CD14-positive monocyte (primary cell): ENCODE measurements around the gene DHX58. TPM values are rescaled to one million over a fixed set of nuclear protein-coding genes. Genes with fewer than 3 reads are reported as not detected.

Experiments
- DNase-seq, 3 donors: peaks; one replicate each; pipeline ENCODE4 v3.0.0-alpha.2; 2011 to 2022
- H2AFZ ChIP-seq: 2 replicates; pipeline ENCODE4 v1.6.0; 2012; ENCODE audit warnings: mild to moderate bottlenecking, low read depth, low read length, inconsistent platforms; ENCODE audit not compliant: insufficient read depth, poor library complexity, severe bottlenecking
- H3K27ac ChIP-seq, 2 donors: 1 replicate in 1 of 2; 2 replicates in 1 of 2; pipeline ENCODE4 v1.5.1; 2012 to 2013; ENCODE audit warnings: low read length in 2 of 2, control low read depth in 1 of 2, inconsistent platforms in 1 of 2, low read depth in 1 of 2, mild to moderate bottlenecking in 1 of 2
- H3K27me3 ChIP-seq, 2 donors: one replicate each; pipeline versions ENCODE4 v1.6.0 to v1.6.1; 2011 to 2013; ENCODE audit warnings: low read length in 2 of 2; ENCODE audit not compliant: control insufficient read depth in 2 of 2, insufficient read depth in 2 of 2
- H3K36me3 ChIP-seq, 2 donors: replicated peaks in 1 of 2; 1 replicate in 1 of 2; 2 replicates in 1 of 2; pipeline versions ENCODE4 v1.5.1 to v1.6.1; 2012 to 2013; ENCODE audit warnings: low read length in 2 of 2, control low read depth in 1 of 2, inconsistent platforms in 1 of 2, mild to moderate bottlenecking in 1 of 2; ENCODE audit not compliant: insufficient read depth in 2 of 2, control insufficient read depth in 1 of 2
- H3K4me1 ChIP-seq, 2 donors: 1 replicate in 1 of 2; 2 replicates in 1 of 2; pipeline versions ENCODE4 v1.5.1 to v1.6.1; 2012 to 2013; ENCODE audit warnings: low read length in 2 of 2, control low read depth in 1 of 2, inconsistent platforms in 1 of 2, mild to moderate bottlenecking in 1 of 2, moderate library complexity in 1 of 2; ENCODE audit not compliant: insufficient read depth in 2 of 2, control insufficient read depth in 1 of 2
- H3K4me2 ChIP-seq: replicated peaks from 2 replicates; pipeline ENCODE3; 2012; ENCODE audit warnings: low read length, moderate library complexity, mild to moderate bottlenecking; ENCODE audit not compliant: poor library complexity, severe bottlenecking; ENCODE audit errors: extremely low read depth
- H3K4me3 ChIP-seq, 3 experiments: fragments of 200-600 bp in 1 of 3; sonication (generic) in 1 of 3; replicated peaks in 1 of 3; 1 replicate in 2 of 3; 2 replicates in 1 of 3; pipeline ENCODE4 v1.5.1; 2011 to 2013; ENCODE audit warnings: low read length in 3 of 3, mild to moderate bottlenecking in 3 of 3, control low read depth in 2 of 3, low read depth in 2 of 3, inconsistent platforms in 1 of 3, moderate library complexity in 1 of 3
- H3K79me2 ChIP-seq: 2 replicates; pipeline ENCODE4 v1.6.0; 2012; ENCODE audit warnings: mild to moderate bottlenecking, control low read depth, inconsistent platforms, low read length, moderate library complexity; ENCODE audit not compliant: insufficient read depth
- H3K9ac ChIP-seq: 2 replicates; pipeline ENCODE4 v1.6.0; 2017; ENCODE audit warnings: low read length, mild to moderate bottlenecking; ENCODE audit not compliant: insufficient read depth, poor library complexity, severe bottlenecking
- H3K9me3 ChIP-seq, 2 donors: replicated peaks in 1 of 2; 1 replicate in 1 of 2; 2 replicates in 1 of 2; pipeline versions ENCODE4 v1.5.1 to v1.6.1; 2012 to 2013; ENCODE audit warnings: low read length in 2 of 2, control low read depth in 1 of 2; ENCODE audit not compliant: control insufficient read depth in 1 of 2, insufficient read depth in 1 of 2
- H4K20me1 ChIP-seq: 2 replicates; pipeline ENCODE4 v1.6.0; 2012; ENCODE audit warnings: mild to moderate bottlenecking, low read length, control low read depth, moderate library complexity; ENCODE audit not compliant: insufficient read depth
- H3K27ac Mint-ChIP-seq, 7 donors: one replicate each; pipeline ENCODE4 v1.8.0; 2020; ENCODE audit warnings: mild to moderate bottlenecking in 7 of 7, mixed read lengths in 7 of 7, moderate library complexity in 6 of 7, inconsistent platforms in 2 of 7
- H3K27me3 Mint-ChIP-seq, 3 donors: one replicate each; pipeline ENCODE4 v1.8.0; 2021 to 2022; ENCODE audit warnings: low read depth in 3 of 3, mild to moderate bottlenecking in 3 of 3, mixed read lengths in 3 of 3, moderate library complexity in 3 of 3, inconsistent platforms in 1 of 3
- H3K36me3 Mint-ChIP-seq, 2 donors: one replicate each; pipeline ENCODE4 v1.8.0; 2020; ENCODE audit warnings: mixed read lengths in 2 of 2, inconsistent platforms in 1 of 2, mild to moderate bottlenecking in 1 of 2
- H3K4me1 Mint-ChIP-seq: one replicate; pipeline ENCODE4 v1.8.0; 2020; ENCODE audit warnings: mild to moderate bottlenecking, mixed read lengths
- H3K4me3 Mint-ChIP-seq, 2 donors: one replicate each; pipeline ENCODE4 v1.8.0; 2020; ENCODE audit warnings: mild to moderate bottlenecking in 2 of 2, mixed read lengths in 2 of 2, moderate library complexity in 1 of 2
- H3K9me3 Mint-ChIP-seq, 7 donors: one replicate each; pipeline ENCODE4 v1.8.0; 2020 to 2022; ENCODE audit warnings: mixed read lengths in 7 of 7, mild to moderate bottlenecking in 6 of 7, moderate library complexity in 6 of 7, inconsistent platforms in 2 of 7
- CTCF ChIP-seq: fragments of 200-600 bp; IDR thresholded peaks from one replicate; pipeline ENCODE4 v1.8.0; 2022; ENCODE audit warnings: antibody characterized with exemption, mild to moderate bottlenecking
- WGBS: methylation state at CpG from one replicate; pipeline ENCODE4 v1.1.5; 2013; ENCODE audit warnings: missing lambda C conversion rate; ENCODE audit not compliant: insufficient coverage; 5-methylcytosine and 5-hydroxymethylcytosine counted together
- intact Hi-C, 2 donors: fragments of 100-400 bp; cut with micrococcal nuclease; formaldehyde crosslinking; loops; one replicate each; pipeline versions ENCODE4 v1.15.0 to v1.15.1; 2023
- polyA plus RNA-seq, 3 donors: library from polyadenylated mRNA; depleted of rRNA in 1 of 3; unstranded in 2 of 3; stranded (reverse) in 1 of 3; fragments of 300-500 nt in 2 of 3; fragments of >200 nt in 1 of 3; fragmentation: Illumina TruSeq in 2 of 3; gene quantifications; 1 replicate in 2 of 3; 2 replicates in 1 of 3; pipeline ENCODE4 v1.2.3, GENCODE V29; 2012 to 2021

Gene DHX58
- polyA plus RNA-seq, 3 donors: 13.2 to 46.7 (median 16.0) TPM

- Mint-ChIP-seq H3K4me1 (peaks cover 10% of the 10 kb centered on the region), H3K9me3 (no peaks in the 10 kb centered on the region), H3K36me3 (peaks cover 66 to 77% of the 10 kb centered on the region in 2 donors), H3K27me3 (no peaks in the 10 kb centered on the region), H3K4me3 (no peak overlapping the region), H3K27ac (peak overlapping the region in 3 of 7 donors; percentile 46 to 50 (median 50))
- H3K9me3 ChIP-seq: no peaks in the 10 kb centered on the region
- no peak overlapping the region for H2AFZ ChIP-seq
- peaks cover 64 to 65% of the 10 kb centered on the region in 2 donors for H3K36me3 ChIP-seq
- H3K4me1 ChIP-seq: peaks cover 6 to 12% of the 10 kb centered on the region in 2 donors
- DNase-seq: no peak
- intact Hi-C loops: no loop called here
- TF ChIP-seq CTCF: no peak
- no peak overlapping the region for H3K27ac ChIP-seq
- H3K9ac ChIP-seq: no peak overlapping the region
- H3K27me3 ChIP-seq: no peaks in the 10 kb centered on the region
- no peak overlapping the region for H3K4me3 ChIP-seq
- H4K20me1 ChIP-seq: peaks cover 57% of the 10 kb centered on the region
- H3K4me2 ChIP-seq: no peak overlapping the region
- 98% methylated on average over 7 of the region's 12 CpGs for WGBS
- H3K79me2 ChIP-seq: peaks cover 13% of the 10 kb centered on the region
These were observed 13.1 kb upstream of the DHX58 start for GRCh38 chr17:42125565-42125964.

- peaks cover 44% of the 10 kb centered on the region for H4K20me1 ChIP-seq
- H3K9me3 ChIP-seq: no peaks in the 10 kb centered on the region
- peaks cover 50 to 52% of the 10 kb centered on the region in 2 donors for H3K36me3 ChIP-seq
- Mint-ChIP-seq H3K4me1 (peaks cover 14% of the 10 kb centered on the region), H3K36me3 (peaks cover 53 to 64% of the 10 kb centered on the region in 2 donors), H3K27ac (peak overlapping the region in 6 of 7 donors; percentile 1 to 79 (median 22)), H3K27me3 (no peaks in the 10 kb centered on the region), H3K4me3 (no peak overlapping the region), H3K9me3 (no peaks in the 10 kb centered on the region)
- intact Hi-C loops: no loop called here
- WGBS: 100% methylated on average over 1 of the region's 3 CpGs
- no peak overlapping the region for H2AFZ ChIP-seq
- H3K27me3 ChIP-seq: no peaks in the 10 kb centered on the region
- no peak overlapping the region for H3K27ac ChIP-seq
- H3K9ac ChIP-seq: no peak overlapping the region
- H3K4me3 ChIP-seq: no peak overlapping the region
- TF ChIP-seq CTCF: no peak
- DNase-seq: no peak
- peaks cover 2% of the 10 kb centered on the region for H3K79me2 ChIP-seq
- peaks cover 9 to 16% of the 10 kb centered on the region in 2 donors for H3K4me1 ChIP-seq
- no peak overlapping the region for H3K4me2 ChIP-seq
These were observed 11.7 kb upstream of the DHX58 start for GRCh38 chr17:42124256-42124655.
